Mesenchymal stem cell (in vitro differentiated cells and primary cell): Measurements from ENCODE around the gene RFTN1.

Experiments
- DNase-seq: peaks from one replicate; pipeline ENCODE4 v3.0.0-alpha.2; 2013
- H2AFZ ChIP-seq: one replicate; pipeline ENCODE4 v1.6.1; 2013; ENCODE audit warnings: low read depth, mild to moderate bottlenecking, control low read depth, inconsistent platforms, low read length, moderate library complexity
- H2AK5ac ChIP-seq: 2 replicates; pipeline ENCODE4 v1.6.1; 2013; ENCODE audit warnings: low read length, moderate library complexity, mild to moderate bottlenecking, inconsistent platforms; ENCODE audit not compliant: severe bottlenecking
- H2BK120ac ChIP-seq: one replicate; pipeline ENCODE4 v1.6.1; 2013; ENCODE audit warnings: low read depth, mild to moderate bottlenecking, inconsistent platforms, low read length, moderate library complexity
- H2BK12ac ChIP-seq, 2 experiments: one replicate each; pipeline ENCODE4 v1.6.1; 2013; ENCODE audit warnings: inconsistent platforms in 2 of 2, low read length in 2 of 2, mild to moderate bottlenecking in 2 of 2, moderate library complexity in 2 of 2, control low read depth in 1 of 2
- H2BK15ac ChIP-seq: one replicate; pipeline ENCODE4 v1.6.1; 2013; ENCODE audit warnings: mild to moderate bottlenecking, low read depth, inconsistent platforms; ENCODE audit not compliant: poor library complexity, severe bottlenecking
- H2BK5ac ChIP-seq: 2 replicates; pipeline ENCODE4 v1.6.1; 2013; ENCODE audit warnings: low read depth, mild to moderate bottlenecking, low read length, control low read depth, inconsistent platforms; ENCODE audit not compliant: poor library complexity, severe bottlenecking
- H3K14ac ChIP-seq, 2 experiments: one replicate each; pipeline ENCODE4 v1.6.1; 2013; ENCODE audit warnings: inconsistent platforms in 2 of 2, low read length in 2 of 2, control low read depth in 1 of 2, mild to moderate bottlenecking in 1 of 2, moderate library complexity in 1 of 2
- H3K18ac ChIP-seq, 2 experiments: one replicate each; pipeline ENCODE4 v1.6.1; 2013; ENCODE audit warnings: inconsistent platforms in 2 of 2, low read length in 2 of 2, control low read depth in 1 of 2, low read depth in 1 of 2, mild to moderate bottlenecking in 1 of 2
- H3K23ac ChIP-seq, 2 experiments: one replicate each; pipeline ENCODE4 v1.6.1; 2013; ENCODE audit warnings: inconsistent platforms in 2 of 2, low read length in 2 of 2, mild to moderate bottlenecking in 2 of 2, moderate library complexity in 2 of 2, control low read depth in 1 of 2
- H3K27ac ChIP-seq: 2 replicates; pipeline ENCODE4 v1.5.1; 2013; ENCODE audit warnings: mild to moderate bottlenecking, moderate library complexity, low read length, control low read depth, inconsistent platforms; ENCODE audit not compliant: poor library complexity, severe bottlenecking
- H3K27me3 ChIP-seq, 2 experiments: 2 replicates each; pipeline versions ENCODE4 v1.6.1 to v1.7.0; 2013; ENCODE audit warnings: low read length in 2 of 2, mild to moderate bottlenecking in 2 of 2, moderate library complexity in 2 of 2, control low read depth in 1 of 2, inconsistent platforms in 1 of 2; ENCODE audit not compliant: control insufficient read depth in 1 of 2, insufficient read depth in 1 of 2
- H3K36me3 ChIP-seq, 2 experiments: 2 replicates each; pipeline versions ENCODE4 v1.6.1 to v1.7.0; 2013; ENCODE audit warnings: low read length in 2 of 2, control low read depth in 1 of 2, inconsistent platforms in 1 of 2, low read depth in 1 of 2, mild to moderate bottlenecking in 1 of 2; ENCODE audit not compliant: insufficient read depth in 2 of 2, control insufficient read depth in 1 of 2
- H3K4ac ChIP-seq, 2 experiments: one replicate each; pipeline ENCODE4 v1.6.1; 2013; ENCODE audit warnings: inconsistent platforms in 2 of 2, low read length in 2 of 2, mild to moderate bottlenecking in 2 of 2, moderate library complexity in 2 of 2, control low read depth in 1 of 2, low read depth in 1 of 2
- H3K4me1 ChIP-seq: 2 replicates; pipeline ENCODE4 v1.6.1; 2013; ENCODE audit warnings: low read depth, low read length, control low read depth; ENCODE audit not compliant: control insufficient read depth, insufficient read depth
- H3K4me2 ChIP-seq: 2 replicates; pipeline ENCODE4 v1.6.1; 2013; ENCODE audit warnings: low read length, mild to moderate bottlenecking, inconsistent platforms; ENCODE audit not compliant: poor library complexity, severe bottlenecking
- H3K4me3 ChIP-seq, 2 experiments: 2 replicates each; pipeline versions ENCODE4 v1.5.1 to v1.7.0; 2013; ENCODE audit warnings: low read length in 2 of 2, mild to moderate bottlenecking in 2 of 2, control low read depth in 1 of 2, low read depth in 1 of 2; ENCODE audit not compliant: insufficient read depth in 1 of 2
- H3K79me1 ChIP-seq: replicated peaks from 2 replicates; pipeline ENCODE4 v1.6.1; 2013; ENCODE audit warnings: mild to moderate bottlenecking, control low read depth, low read length, inconsistent platforms; ENCODE audit not compliant: poor library complexity, severe bottlenecking
- H3K9ac ChIP-seq: 2 replicates; pipeline ENCODE4 v1.7.0; 2013; ENCODE audit warnings: mild to moderate bottlenecking, low read length, moderate library complexity
- H3K9me3 ChIP-seq: 2 replicates; pipeline ENCODE4 v1.7.0; 2013; ENCODE audit warnings: mild to moderate bottlenecking, low read length; ENCODE audit not compliant: control insufficient read depth
- H4K8ac ChIP-seq: one replicate; pipeline ENCODE4 v1.6.1; 2013; ENCODE audit warnings: inconsistent platforms, mild to moderate bottlenecking, low read length, moderate library complexity
- H4K91ac ChIP-seq: one replicate; pipeline ENCODE4 v1.6.1; 2013; ENCODE audit warnings: mild to moderate bottlenecking, low read length, inconsistent platforms
- WGBS: methylation state at CpG from one replicate; pipeline ENCODE4 v1.1.7; 2013; ENCODE audit warnings: mixed read lengths; 5-methylcytosine and 5-hydroxymethylcytosine counted together

Gene RFTN1

GRCh38 chr3:16343101-16343500 lies 170.4 kb downstream of the RFTN1 start:
- no peak for DNase-seq
- H4K91ac ChIP-seq, result no peak overlapping the region

DNA sequence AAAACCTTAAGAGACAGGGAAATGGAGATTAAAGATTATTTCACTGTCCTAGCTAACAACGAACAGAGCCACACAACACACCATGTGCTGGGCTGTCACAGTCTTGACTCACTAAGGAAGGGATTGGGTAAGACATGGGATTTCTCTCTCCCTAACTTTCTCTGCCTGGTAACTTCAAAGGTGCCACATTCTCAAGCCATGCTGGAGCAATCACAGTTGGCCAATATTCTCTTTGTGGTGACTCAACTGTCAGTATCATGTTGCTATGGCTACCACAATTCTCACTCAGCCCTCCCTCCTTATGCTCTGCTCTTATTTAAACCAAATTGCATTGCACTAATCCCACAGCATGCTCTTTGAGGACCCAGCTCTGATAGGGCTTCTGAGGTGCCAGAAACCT lies 174.5 kb downstream of the RFTN1 start:
- no peak overlapping the region for H2AK5ac ChIP-seq
- H3K4me1 ChIP-seq, result peaks cover 7% of the 10 kb centered on the region
- H2BK5ac ChIP-seq, result no peak overlapping the region
- peaks cover 34 to 39% of the 10 kb centered on the region in 2 experiments for H3K36me3 ChIP-seq
- H2AFZ ChIP-seq, result no peak overlapping the region
- no peak overlapping the region for H3K27ac ChIP-seq
- no peak overlapping the region for H3K4me3 ChIP-seq
- peaks cover 32% of the 10 kb centered on the region for H3K79me1 ChIP-seq
- no peak overlapping the region for H3K4me2 ChIP-seq
- H3K18ac ChIP-seq, result no peak overlapping the region
- no peak overlapping the region for H4K91ac ChIP-seq
- no peak overlapping the region for H2BK120ac ChIP-seq
- H3K9me3 ChIP-seq, result no peaks in the 10 kb centered on the region
- H3K27me3 ChIP-seq, result no peaks in the 10 kb centered on the region
- no peak overlapping the region for H3K23ac ChIP-seq
- WGBS, result 57% methylated on average over 1 of the region's 1 CpG
- H4K8ac ChIP-seq, result no peak overlapping the region
- H3K14ac ChIP-seq, result no peak overlapping the region
- DNase-seq, result peak; percentile 98
- H2BK12ac ChIP-seq, result no peak overlapping the region
- no peak overlapping the region for H2BK15ac ChIP-seq
- no peak overlapping the region for H3K4ac ChIP-seq
- H3K9ac ChIP-seq, result peak overlapping the region; percentile 45

More at GRCh38 chr3:16343101-16343500, 170.4 kb downstream of the RFTN1 start:
- no peak overlapping the region for H3K4ac ChIP-seq
- no peak overlapping the region for H3K27ac ChIP-seq
- H3K9ac ChIP-seq, result no peak overlapping the region
- H3K36me3 ChIP-seq, result peaks cover 22 to 49% of the 10 kb centered on the region in 2 experiments
- peaks cover 2% of the 10 kb centered on the region for H3K4me1 ChIP-seq
- no peak overlapping the region for H2BK120ac ChIP-seq
- H3K23ac ChIP-seq, result no peak overlapping the region
- no peaks in the 10 kb centered on the region for H3K27me3 ChIP-seq
- no peak overlapping the region for H3K14ac ChIP-seq
- H4K8ac ChIP-seq, result no peak overlapping the region
- no peak overlapping the region for H2BK12ac ChIP-seq
- 100% methylated on average over 1 of the region's 1 CpG for WGBS
- H2AK5ac ChIP-seq, result no peak overlapping the region
- H2BK5ac ChIP-seq, result no peak overlapping the region
- H3K18ac ChIP-seq, result no peak overlapping the region
- H2BK15ac ChIP-seq, result no peak overlapping the region
- no peak overlapping the region for H3K4me3 ChIP-seq
- H3K4me2 ChIP-seq, result no peak overlapping the region
- no peaks in the 10 kb centered on the region for H3K9me3 ChIP-seq
- no peak overlapping the region for H2AFZ ChIP-seq
- peaks cover 36% of the 10 kb centered on the region for H3K79me1 ChIP-seq

- H3K23ac ChIP-seq, result no peak overlapping the region
- H3K4ac ChIP-seq, result peak overlapping the region in 1 of 2 experiments; percentile 0
- peak overlapping the region; percentile 45 for H3K9ac ChIP-seq
- no peak overlapping the region for H3K27ac ChIP-seq
- peaks cover 30 to 31% of the 10 kb centered on the region in 2 experiments for H3K36me3 ChIP-seq
- H3K27me3 ChIP-seq, result no peaks in the 10 kb centered on the region
- H3K4me3 ChIP-seq, result no peak overlapping the region
- H4K8ac ChIP-seq, result peak overlapping the region; percentile 53
- H3K9me3 ChIP-seq, result no peaks in the 10 kb centered on the region
- peaks cover 26% of the 10 kb centered on the region for H3K79me1 ChIP-seq
- no peak overlapping the region for H2BK15ac ChIP-seq
- peaks cover 7% of the 10 kb centered on the region for H3K4me1 ChIP-seq
- no peak overlapping the region for H3K14ac ChIP-seq
- H2BK5ac ChIP-seq, result no peak overlapping the region
- H2AK5ac ChIP-seq, result no peak overlapping the region
- no peak overlapping the region for H2AFZ ChIP-seq
- 91% methylated on average over 13 of the region's 15 CpGs for WGBS
- H2BK12ac ChIP-seq, result peak overlapping the region; percentile 2 to 35
- H3K4me2 ChIP-seq, result no peak overlapping the region
- peak; percentile 52 for DNase-seq
- peak overlapping the region in 1 of 2 experiments; percentile 55 for H3K18ac ChIP-seq
- no peak overlapping the region for H2BK120ac ChIP-seq
- H4K91ac ChIP-seq, result peak overlapping the region; percentile 72
These were observed 175.5 kb downstream of the RFTN1 start for GRCh38 chr3:16337856-16338540.

DNA sequence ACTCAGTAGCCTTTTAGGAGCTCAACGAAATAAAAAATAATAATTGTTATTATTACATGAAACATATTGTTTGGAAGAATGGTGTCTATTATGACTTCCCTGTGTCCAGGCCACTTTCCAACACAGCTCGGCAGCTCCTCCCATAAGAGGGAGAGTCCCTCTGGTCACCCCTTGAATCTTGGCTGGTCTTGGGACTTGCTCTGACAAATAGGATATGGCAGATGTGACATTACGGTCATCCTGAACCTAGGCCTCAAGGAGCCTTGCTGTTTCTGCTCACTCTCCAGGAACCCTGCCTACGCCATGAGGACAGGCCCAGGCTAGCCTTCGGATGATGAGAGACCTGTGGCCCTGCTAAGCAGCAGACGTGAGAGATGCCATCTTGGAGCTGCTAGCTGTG lies 176.7 kb downstream of the RFTN1 start:
- H2BK15ac ChIP-seq, result no peak overlapping the region
- H3K36me3 ChIP-seq, result peaks cover 29 to 31% of the 10 kb centered on the region in 2 experiments
- no peak overlapping the region for H3K18ac ChIP-seq
- H3K9me3 ChIP-seq, result no peaks in the 10 kb centered on the region
- no peak overlapping the region for H2AFZ ChIP-seq
- no peaks in the 10 kb centered on the region for H3K27me3 ChIP-seq
- no peak overlapping the region for H3K4ac ChIP-seq
- H2BK5ac ChIP-seq, result no peak overlapping the region
- DNase-seq, result no peak
- no peak overlapping the region for H2BK12ac ChIP-seq
- no peak overlapping the region for H3K4me3 ChIP-seq
- peaks cover 22% of the 10 kb centered on the region for H3K79me1 ChIP-seq
- no peak overlapping the region for H3K4me2 ChIP-seq
- WGBS, result 99% methylated on average over 5 of the region's 6 CpGs
- H3K23ac ChIP-seq, result no peak overlapping the region
- H4K91ac ChIP-seq, result no peak overlapping the region
- no peak overlapping the region for H4K8ac ChIP-seq
- H3K9ac ChIP-seq, result no peak overlapping the region
- H2BK120ac ChIP-seq, result no peak overlapping the region
- no peak overlapping the region for H3K27ac ChIP-seq
- peaks cover 7% of the 10 kb centered on the region for H3K4me1 ChIP-seq
- H3K14ac ChIP-seq, result no peak overlapping the region
- no peak overlapping the region for H2AK5ac ChIP-seq
